PC-3 (cell line): ENCODE measurements around the gene FAM171A1. TPM values are rescaled to one million over a fixed set of nuclear protein-coding genes. Genes with fewer than 3 reads are reported as not detected.

Experiments
- ATAC-seq: fragments of 200-7000 bp; cut with Tn5 transposase; 2 replicates; pipeline ENCODE4 v1.9.1; 2020; ENCODE audit warnings: mild to moderate bottlenecking, moderate library complexity
- BruUV-seq: library from RNA; stranded (reverse); fragments of 400-500 nt; replicated peaks from 2 replicates; lab custom pipeline; 2021; lab: Mats Ljungman, UMichigan
- CTCF ChIA-PET: fragments of 300-600 bp; sonication (Branson Sonifier 250); formaldehyde crosslinking; loops from one replicate; lab custom pipeline; 2022; ENCODE audit warnings: antibody characterized with exemption; lab: Charles Lee
- POLR2A ChIA-PET: fragments of 300-600 bp; sonication (Branson Sonifier 250); formaldehyde crosslinking; loops from one replicate; lab custom pipeline; 2022; ENCODE audit warnings: antibody characterized with exemption; ENCODE audit not compliant: unreplicated experiment; lab: Charles Lee
- DNase-seq: peaks from one replicate; pipeline ENCODE4 v3.0.0-alpha.2; 2015
- H2AFZ ChIP-seq: fragments of 300-600 bp; sonication (generic); 2 replicates; pipeline ENCODE4 v1.6.0; 2016; ENCODE audit warnings: antibody characterized with exemption, low read length
- H3F3A ChIP-seq: fragments of 300-600 bp; sonication (generic); one replicate; pipeline ENCODE4 v1.6.0; 2017; ENCODE audit warnings: antibody characterized with exemption, low read length, control low read depth, mild to moderate bottlenecking; ENCODE audit not compliant: unreplicated experiment
- H3K27ac ChIP-seq: fragments of 300-600 bp; sonication (generic); 2 replicates; pipeline ENCODE4 v1.5.1; 2016; ENCODE audit warnings: mild to moderate bottlenecking, low read length
- H3K27me3 ChIP-seq: fragments of 300-600 bp; sonication (generic); 2 replicates; pipeline ENCODE4 v1.6.1; 2016; ENCODE audit warnings: low read length, mixed read lengths
- H3K36me3 ChIP-seq: fragments of 300-600 bp; sonication (generic); 2 replicates; pipeline ENCODE4 v1.6.1; 2016; ENCODE audit warnings: low read depth, mixed run types, low read length, mixed read lengths
- H3K4me1 ChIP-seq: fragments of 300-600 bp; sonication (generic); 2 replicates; pipeline ENCODE4 v1.5.1; 2016; ENCODE audit warnings: low read length; ENCODE audit not compliant: insufficient read depth
- H3K4me2 ChIP-seq: fragments of 300-600 bp; sonication (generic); 2 replicates; pipeline ENCODE4 v1.6.0; 2016; ENCODE audit warnings: low read length
- H3K4me3 ChIP-seq: fragments of 300-600 bp; sonication (generic); 2 replicates; pipeline ENCODE4 v1.5.1; 2016; ENCODE audit warnings: mild to moderate bottlenecking, low read length, mixed read lengths
- H3K79me2 ChIP-seq: fragments of 300-600 bp; sonication (generic); 2 replicates; pipeline ENCODE4 v1.6.1; 2017; ENCODE audit warnings: low read length, mixed read lengths
- H3K9ac ChIP-seq: fragments of 300-600 bp; sonication (generic); 2 replicates; pipeline ENCODE4 v1.6.0; 2016; ENCODE audit warnings: mild to moderate bottlenecking, low read length
- H3K9me2 ChIP-seq: fragments of 300-600 bp; sonication (generic); replicated peaks from 2 replicates; pipeline ENCODE4 v1.6.1; 2016; ENCODE audit warnings: mixed run types, low read length, mixed read lengths
- H3K9me3 ChIP-seq: fragments of 300-600 bp; sonication (generic); 2 replicates; pipeline ENCODE4 v1.6.1; 2016; ENCODE audit warnings: low read length, mixed read lengths
- H4K20me1 ChIP-seq: fragments of 300-600 bp; sonication (generic); 2 replicates; pipeline ENCODE4 v1.6.1; 2016; ENCODE audit warnings: low read length, mixed read lengths
- EZH2 ChIP-seq: fragments of 300-600 bp; sonication (generic); IDR thresholded peaks from one replicate; pipeline ENCODE4 v1.6.1; 2017; ENCODE audit warnings: antibody characterized with exemption, mild to moderate bottlenecking, low read length; ENCODE audit not compliant: unreplicated experiment
- EZH2phosphoT487 ChIP-seq: fragments of 300-600 bp; sonication (generic); IDR thresholded peaks from 2 replicates; pipeline ENCODE4 v1.6.1; 2018; ENCODE audit warnings: mild to moderate bottlenecking, antibody characterized with exemption, low read length, borderline replicate concordance
- intact Hi-C: fragments of 100-400 bp; cut with micrococcal nuclease; formaldehyde crosslinking; loops from 2 replicates; pipeline ENCODE4 v1.9.0; 2023
- total RNA-seq: library from RNA; depleted of rRNA; stranded (reverse); fragments of >200 nt; gene quantifications from 2 replicates; pipeline ENCODE4 v1.2.3, GENCODE V29; 2014
- TF ChIP-seq, protein P1 (sequence below): fragments of 300-600 bp; sonication (generic); conservative IDR thresholded peaks from 2 replicates; pipeline ENCODE4 v1.5.1; 2017; ENCODE audit warnings: antibody characterized with exemption, low read depth, mild to moderate bottlenecking, low read length

FAM171A1 gene
- total RNA-seq, 1 experiment from 2014 or later, result 10.4 TPM

- Histone ChIP-seq H3K79me2 (no peaks in the 10 kb centered on the region), H3K4me1 (peaks cover 3% of the 10 kb centered on the region; the same call in 1 of the 2 replicates), H4K20me1 (no peaks in the 10 kb centered on the region), H3K9ac (no peak overlapping the region), H3K9me3 (no peaks in the 10 kb centered on the region), H3K4me2 (no peak overlapping the region), H3F3A (no peaks in the 10 kb centered on the region), H3K4me3 (no peak overlapping the region), H2AFZ (no peak overlapping the region), H3K27ac (no peak overlapping the region), H3K27me3 (no peaks in the 10 kb centered on the region), H3K9me2 (no peaks in the 10 kb centered on the region), H3K36me3 (no peaks in the 10 kb centered on the region)
- ChIA-PET CTCF (no interaction called here), POLR2A (no interaction called here)
- no peak for DNase-seq
- ATAC-seq, result no peak
- TF ChIP-seq, protein P1, sequence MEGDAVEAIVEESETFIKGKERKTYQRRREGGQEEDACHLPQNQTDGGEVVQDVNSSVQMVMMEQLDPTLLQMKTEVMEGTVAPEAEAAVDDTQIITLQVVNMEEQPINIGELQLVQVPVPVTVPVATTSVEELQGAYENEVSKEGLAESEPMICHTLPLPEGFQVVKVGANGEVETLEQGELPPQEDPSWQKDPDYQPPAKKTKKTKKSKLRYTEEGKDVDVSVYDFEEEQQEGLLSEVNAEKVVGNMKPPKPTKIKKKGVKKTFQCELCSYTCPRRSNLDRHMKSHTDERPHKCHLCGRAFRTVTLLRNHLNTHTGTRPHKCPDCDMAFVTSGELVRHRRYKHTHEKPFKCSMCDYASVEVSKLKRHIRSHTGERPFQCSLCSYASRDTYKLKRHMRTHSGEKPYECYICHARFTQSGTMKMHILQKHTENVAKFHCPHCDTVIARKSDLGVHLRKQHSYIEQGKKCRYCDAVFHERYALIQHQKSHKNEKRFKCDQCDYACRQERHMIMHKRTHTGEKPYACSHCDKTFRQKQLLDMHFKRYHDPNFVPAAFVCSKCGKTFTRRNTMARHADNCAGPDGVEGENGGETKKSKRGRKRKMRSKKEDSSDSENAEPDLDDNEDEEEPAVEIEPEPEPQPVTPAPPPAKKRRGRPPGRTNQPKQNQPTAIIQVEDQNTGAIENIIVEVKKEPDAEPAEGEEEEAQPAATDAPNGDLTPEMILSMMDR, result no peak
- no peak for TF ChIP-seq EZH2
- no peak for TF ChIP-seq EZH2phosphoT487
- intact Hi-C loops, result no loop called here
- BruUV-seq, result no TSS peak
Observed at GRCh38 chr10:15331461-15331860, 39.6 kb downstream of the FAM171A1 start.

- POLR2A ChIA-PET, result no interaction called here
- no TSS peak for BruUV-seq
Observed at GRCh38 chr10:15329437-15329836, 41.7 kb downstream of the FAM171A1 start.

GRCh38 chr10:15325944-15326284, 45.2 kb downstream of the FAM171A1 start:
- POLR2A ChIA-PET, result no interaction called here
- intact Hi-C loops, result no loop called here
- BruUV-seq, result no TSS peak

More at GRCh38 chr10:15329437-15329836, 41.7 kb downstream of the FAM171A1 start:
- no peak overlapping the region for H3K27ac ChIP-seq
- no peaks in the 10 kb centered on the region for H3K9me2 ChIP-seq
- H3K36me3 ChIP-seq, result no peaks in the 10 kb centered on the region
- H3K4me1 ChIP-seq, result peaks cover 15% of the 10 kb centered on the region
- CTCF ChIA-PET, result no interaction called here
- no peak for DNase-seq
- H3K9ac ChIP-seq, result no peak overlapping the region
- H3K9me3 ChIP-seq, result no peaks in the 10 kb centered on the region
- no peaks in the 10 kb centered on the region for H3K27me3 ChIP-seq
- H2AFZ ChIP-seq, result no peak overlapping the region
- no peak overlapping the region for H3K4me3 ChIP-seq
- H3K4me2 ChIP-seq, result no peak overlapping the region
- TF ChIP-seq EZH2phosphoT487 (no peak), EZH2 (no peak)
- TF ChIP-seq, protein P1, result no peak
- H4K20me1 ChIP-seq, result no peaks in the 10 kb centered on the region
- ATAC-seq, result no peak
- intact Hi-C loops, result no loop called here
- H3F3A ChIP-seq, result no peaks in the 10 kb centered on the region
- no peaks in the 10 kb centered on the region for H3K79me2 ChIP-seq

More at GRCh38 chr10:15325944-15326284, 45.2 kb downstream of the FAM171A1 start:
- Histone ChIP-seq H3K79me2 (no peaks in the 10 kb centered on the region), H3K9ac (peak overlapping the region; percentile 25; the same call in 1 of the 2 replicates), H3K36me3 (no peaks in the 10 kb centered on the region), H3K9me2 (no peaks in the 10 kb centered on the region), H3K27ac (peak overlapping the region; percentile 82), H3K27me3 (no peaks in the 10 kb centered on the region), H3K4me2 (peak overlapping the region; percentile 60), H3K4me1 (peaks cover 15% of the 10 kb centered on the region), H3K4me3 (no peak overlapping the region; the same call in 1 of the 2 replicates), H2AFZ (no peak overlapping the region), H3K9me3 (no peaks in the 10 kb centered on the region), H4K20me1 (no peaks in the 10 kb centered on the region), H3F3A (no peaks in the 10 kb centered on the region)
- CTCF ChIA-PET, result no interaction called here
- TF ChIP-seq EZH2phosphoT487, result no peak
- no peak for TF ChIP-seq EZH2
- TF ChIP-seq, protein P1, result no peak
- ATAC-seq (peak; percentile 30), DNase-seq (no peak)
